Activated CD4-positive, CD25-positive, alpha-beta regulatory T cell treated with anti-CD3 and anti-CD28 coated beads, Interleukin-2, amount 50 U/mL, for 16 hours (primary cell): ENCODE results near the gene CRACDL.

Source experiments
- DNase-seq: peaks from one replicate; pipeline ENCODE4 v3.0.0-alpha.2; 2020; ENCODE audit warnings: low read depth, low spot score

The CRACDL gene

DNA sequence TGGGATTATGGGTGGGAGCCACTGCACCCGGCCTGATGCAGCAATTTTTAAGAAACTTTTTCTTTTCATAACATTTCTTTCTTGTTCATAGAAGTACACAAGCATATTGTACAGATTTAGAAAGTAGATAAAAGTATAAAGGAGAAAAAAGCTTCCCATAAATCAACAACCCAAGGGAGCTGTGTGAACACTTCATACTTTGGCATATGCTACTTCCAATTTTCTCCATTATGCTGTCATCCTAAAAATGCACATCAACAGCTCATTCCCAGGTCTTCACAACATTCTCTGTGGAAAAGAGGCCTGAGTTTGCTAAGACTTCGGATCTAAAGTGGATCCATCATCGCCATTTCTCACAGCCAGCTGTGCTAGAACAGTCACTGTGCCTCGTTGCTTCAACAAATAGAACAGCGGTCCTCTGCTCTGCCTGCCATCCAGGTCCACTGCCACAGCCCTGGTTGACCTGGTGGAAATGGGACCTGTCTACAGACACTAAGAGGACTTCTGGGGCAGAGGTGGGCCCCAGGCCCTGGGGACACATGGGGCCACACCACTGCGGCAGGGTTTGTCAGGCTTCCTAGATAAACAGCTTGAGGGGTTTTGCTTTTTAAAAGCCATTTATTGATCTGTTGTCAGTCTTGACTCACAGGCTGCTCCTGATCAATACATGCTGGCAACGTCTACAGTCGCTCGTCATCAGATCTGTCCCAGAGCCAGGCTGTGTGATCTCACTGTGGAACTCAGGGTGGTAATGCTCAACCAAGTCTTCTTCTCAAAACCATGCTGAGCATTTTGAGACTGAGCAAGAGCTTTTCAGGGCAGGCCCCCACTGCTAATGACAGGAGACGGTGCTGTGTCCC, 132.4 kb downstream of the CRACDL start:
- DNase-seq: no peak

DNA sequence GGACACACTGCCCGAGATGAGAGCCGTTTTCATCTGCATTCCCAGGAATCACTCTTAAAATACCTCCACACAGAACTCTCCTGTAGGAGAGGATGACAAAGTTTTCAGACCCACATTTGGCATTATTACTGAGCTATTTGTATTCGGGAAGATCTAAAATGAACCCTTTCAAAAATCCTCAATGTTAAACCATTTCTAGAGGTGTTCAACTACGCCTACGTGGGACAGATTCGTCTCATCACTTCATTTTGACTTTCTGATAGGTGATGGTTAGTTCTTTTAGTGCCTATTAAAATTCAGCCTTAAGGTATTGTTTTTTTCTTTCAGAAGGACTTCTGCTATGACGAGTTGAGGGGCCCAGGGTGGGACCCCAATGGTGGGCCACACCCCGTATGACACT, 133.7 kb downstream of the CRACDL start:
- DNase-seq: no peak

GRCh38 chr2:98801921-98802321, 134.1 kb downstream of the CRACDL start:
- DNase-seq: no peak

- DNase-seq: no peak
These were observed 134.7 kb downstream of the CRACDL start for GRCh38 chr2:98801286-98801685.

GRCh38 chr2:98800330-98801064, 135.5 kb downstream of the CRACDL start:
- DNase-seq: no peak

DNA sequence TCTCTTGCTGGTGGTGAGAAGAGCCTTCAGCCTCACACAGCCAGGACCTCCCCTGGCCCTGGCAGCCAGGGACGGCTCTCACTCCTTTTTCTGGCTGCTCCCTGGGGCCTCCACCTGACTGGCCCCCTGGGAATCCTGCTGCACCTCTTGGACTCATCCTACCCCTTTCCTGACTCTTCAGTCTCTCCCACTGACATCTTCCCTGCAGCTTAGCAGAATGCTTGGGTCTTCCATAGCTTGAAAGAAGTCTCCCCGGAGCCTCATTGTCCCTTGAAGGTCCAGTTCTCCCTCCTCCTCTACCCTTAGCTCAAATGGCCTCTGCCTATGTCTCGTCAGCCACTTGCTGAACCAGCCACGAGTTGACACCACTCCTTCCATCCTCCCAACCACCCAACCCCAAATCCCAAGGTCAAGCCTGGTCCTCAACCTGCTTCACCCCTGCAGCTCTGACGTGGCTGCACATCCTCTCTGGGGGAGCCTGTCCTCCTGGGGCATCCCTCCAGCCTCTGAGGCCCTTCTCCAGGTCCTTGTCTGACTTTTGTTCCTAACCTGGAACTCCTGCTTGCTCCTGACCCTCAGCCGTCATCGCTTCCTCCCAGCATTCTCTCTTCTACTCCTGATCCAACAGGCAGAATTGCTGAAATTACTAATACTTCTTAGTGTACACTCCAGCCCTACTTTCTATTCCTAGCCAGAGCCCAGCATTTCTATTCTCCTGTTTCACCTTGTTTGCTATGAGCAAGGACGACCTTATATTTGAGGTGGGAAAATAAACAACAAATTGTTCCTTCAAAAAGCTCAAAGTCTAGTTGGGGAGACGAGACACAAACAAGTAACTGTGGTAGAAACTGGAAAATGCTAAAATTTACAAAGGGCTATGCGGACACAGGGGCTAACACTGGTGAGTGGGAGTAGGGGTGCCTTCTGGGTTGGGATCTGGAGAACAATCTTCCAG, 136.4 kb downstream of the CRACDL start:
- DNase-seq: no peak

- DNase-seq: no peak
These were observed 139.1 kb downstream of the CRACDL start for GRCh38 chr2:98796775-98797544.

GRCh38 chr2:98795891-98796676, 139.9 kb downstream of the CRACDL start:
- DNase-seq: no peak

DNA sequence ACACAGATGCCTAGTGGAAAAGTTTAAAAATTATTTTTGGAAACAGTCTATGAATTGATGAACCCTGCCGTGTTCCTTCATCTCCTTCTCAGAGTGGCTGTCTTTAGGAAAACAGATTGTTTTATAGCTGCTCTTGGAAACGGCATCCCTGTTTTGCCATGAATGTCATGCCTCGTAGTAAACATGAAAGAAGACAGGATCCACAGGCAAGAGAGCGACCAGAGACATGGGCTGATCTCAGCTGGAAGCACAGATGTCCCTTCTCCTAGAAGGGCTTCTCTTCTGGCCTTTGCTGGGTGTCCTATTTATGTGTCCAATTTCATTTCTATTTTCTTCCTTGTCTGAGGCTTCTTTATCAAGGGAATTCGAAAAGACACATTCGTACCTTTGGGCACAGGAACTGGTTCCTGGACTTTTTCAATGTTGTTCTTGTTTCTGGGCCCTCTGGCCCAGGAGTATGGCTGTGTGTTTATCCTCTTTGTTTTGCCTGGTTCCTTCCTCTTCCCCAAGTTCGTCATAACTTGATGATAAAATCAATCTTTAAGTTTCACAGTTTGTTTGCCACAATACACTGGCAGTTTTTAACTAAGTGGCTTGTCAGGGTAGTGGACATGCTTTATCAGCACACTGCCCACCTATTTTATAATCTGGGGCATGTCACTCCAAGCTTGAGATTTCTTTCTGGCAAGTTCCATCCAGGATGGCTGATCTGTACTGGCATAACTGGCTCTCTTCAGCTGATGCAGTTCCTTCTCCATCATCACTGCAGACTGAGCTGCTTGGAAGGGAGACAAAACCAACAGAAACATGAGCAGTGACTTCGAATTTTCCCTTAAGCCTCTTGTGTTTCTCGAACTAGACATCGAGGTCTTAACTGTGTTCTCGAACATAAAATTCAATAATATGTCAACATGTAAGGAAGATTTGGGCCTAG, 141.9 kb downstream of the CRACDL start:
- no peak for DNase-seq

DNA sequence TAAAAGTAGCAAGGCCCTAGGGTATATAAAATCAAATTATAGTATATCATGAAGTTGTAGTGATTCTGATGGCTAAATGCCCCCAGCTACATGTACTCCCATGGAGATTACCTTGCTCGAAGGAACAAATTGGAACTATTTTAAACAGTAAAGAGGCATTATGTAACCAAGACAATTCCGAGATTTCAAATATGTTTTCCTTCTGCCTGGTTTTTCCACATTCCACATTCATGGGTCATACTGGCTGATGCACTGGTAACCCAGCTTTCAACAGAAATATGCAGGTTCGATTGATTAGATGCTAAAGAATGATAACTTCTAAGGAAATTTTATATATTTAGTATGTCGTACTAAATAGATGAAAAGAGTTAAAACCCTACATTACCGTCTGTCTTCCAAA, 142.8 kb downstream of the CRACDL start:
- no peak for DNase-seq

DNA sequence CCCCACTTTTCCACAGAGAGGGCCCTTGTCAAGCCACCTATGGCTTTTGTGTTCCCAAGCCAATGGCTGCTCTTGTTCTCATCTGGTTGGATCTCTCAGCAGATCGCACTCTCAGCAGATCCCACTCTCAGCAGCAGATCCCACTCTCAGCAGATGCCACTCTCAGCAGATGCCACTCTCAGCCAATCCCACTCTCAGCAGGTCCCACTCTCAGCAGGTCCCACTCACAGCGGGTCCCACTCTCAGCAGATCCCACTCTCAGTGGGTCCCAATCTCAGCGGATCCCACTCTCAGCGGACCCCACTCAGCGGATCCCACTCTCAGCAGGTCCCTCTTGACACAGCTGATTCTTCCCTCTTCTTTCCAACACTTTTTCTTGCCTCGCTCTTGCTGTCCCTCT, 145.8 kb downstream of the CRACDL start:
- no peak for DNase-seq

DNA sequence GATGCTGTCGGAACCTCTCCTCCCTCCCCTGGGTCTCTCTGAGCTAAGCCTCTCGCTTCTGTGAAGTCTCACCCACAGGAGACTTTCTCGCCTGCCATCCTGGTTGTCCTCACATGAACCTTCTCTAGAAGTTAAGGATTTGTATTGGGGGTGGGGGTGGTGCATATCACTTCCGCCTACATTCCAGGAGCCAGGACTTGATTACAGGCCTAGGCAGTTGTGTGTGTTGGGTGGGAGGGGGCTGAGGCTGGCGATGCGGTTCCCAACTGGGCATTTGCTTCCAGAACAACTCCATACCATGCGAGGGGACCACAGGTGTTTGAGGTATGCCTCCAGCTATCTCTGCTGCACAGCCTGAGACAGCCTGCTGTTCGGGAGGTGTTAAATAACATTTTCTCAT, 148.3 kb downstream of the CRACDL start:
- DNase-seq: no peak

DNA sequence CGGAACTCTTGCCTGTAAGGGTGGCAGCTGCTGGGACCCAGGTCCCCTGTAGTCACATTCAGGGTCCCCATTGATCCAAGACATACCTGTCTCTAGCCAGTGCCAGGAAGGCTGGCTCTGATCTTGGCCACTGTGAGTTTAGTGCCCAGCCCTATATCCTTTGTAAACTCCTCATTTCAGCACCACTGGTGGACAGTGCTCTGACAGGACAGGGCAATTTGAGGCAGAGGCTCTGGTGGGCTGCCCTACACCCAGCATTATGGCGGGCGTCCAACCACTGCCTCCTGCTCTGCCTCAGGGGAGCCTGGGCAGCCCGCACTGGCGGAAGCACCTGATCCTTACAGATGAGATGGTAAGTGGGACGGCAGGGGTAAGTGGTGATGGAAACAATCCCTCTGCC, 149.8 kb downstream of the CRACDL start:
- DNase-seq: no peak

DNA sequence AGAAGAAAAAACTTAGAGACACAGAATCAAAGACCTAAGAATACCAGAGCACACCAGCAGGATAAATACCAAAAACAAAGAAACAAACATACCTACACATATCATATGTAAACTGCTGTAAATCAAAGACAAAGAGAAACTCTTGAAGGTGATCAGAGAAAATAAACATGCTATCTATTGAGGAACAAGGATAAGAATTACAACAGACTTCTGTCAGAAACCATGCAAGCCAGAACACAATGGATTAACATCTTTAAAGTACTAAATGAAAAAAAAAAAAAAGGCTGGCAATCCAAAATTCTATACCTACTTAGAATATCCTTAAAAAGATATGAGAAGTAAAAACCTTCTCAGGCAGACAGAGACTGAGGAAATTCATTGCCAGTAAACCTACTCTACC, 153.5 kb downstream of the CRACDL start:
- DNase-seq: no peak

DNA sequence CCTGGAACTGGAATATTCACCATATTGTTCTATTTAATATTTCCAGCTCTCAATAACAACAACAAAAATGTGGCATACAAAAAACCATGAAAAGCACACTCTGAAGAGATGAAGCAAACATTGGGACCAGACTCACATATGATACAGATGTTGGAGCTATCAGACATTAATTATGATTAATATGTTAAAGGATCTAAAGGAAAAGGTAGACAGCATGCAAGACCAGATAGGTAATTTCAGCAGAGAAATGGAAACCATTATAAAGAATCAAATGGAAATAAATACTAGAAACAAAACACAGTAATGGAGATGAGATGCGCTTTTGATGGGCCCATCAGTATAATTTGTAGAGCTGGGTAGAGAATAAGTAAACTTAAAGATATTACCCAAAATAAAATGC, 154.2 kb downstream of the CRACDL start:
- DNase-seq: no peak

GRCh38 chr2:98778741-98779483, 157.1 kb downstream of the CRACDL start:
- DNase-seq: no peak

GRCh38 chr2:98778151-98778550, 157.9 kb downstream of the CRACDL start:
- DNase-seq: no peak

- DNase-seq: no peak
These were observed 158.3 kb downstream of the CRACDL start for GRCh38 chr2:98777710-98778109.

DNA sequence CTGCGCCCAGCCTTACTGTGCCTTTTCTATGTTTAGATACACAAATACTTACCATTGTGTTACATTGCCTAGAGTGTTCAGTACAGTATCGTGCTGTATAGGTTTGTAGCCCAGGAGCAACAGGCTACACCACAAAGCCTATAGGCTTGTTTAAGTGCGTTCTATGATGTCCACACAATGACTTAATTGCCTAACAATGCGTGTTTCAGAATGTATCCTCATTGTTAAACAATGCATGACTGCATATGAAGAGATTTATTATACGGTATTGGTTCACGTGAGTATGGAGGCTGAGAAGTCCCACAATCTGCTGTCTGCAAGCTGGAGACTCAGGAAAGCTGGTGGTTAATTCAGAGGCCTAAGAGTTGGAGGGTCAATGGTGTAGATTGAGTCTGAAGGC, 158.9 kb downstream of the CRACDL start:
- no peak for DNase-seq
